ENCODE measurements around the gene NOS1. TPM values are rescaled to one million over a fixed set of nuclear protein-coding genes. Genes with fewer than 3 reads are reported as not detected.

Gene NOS1
- total and polyA plus RNA-seq, 11 donors: 0.01 to 0.40 (median 0.10) TPM; not detected in 1

DNA sequence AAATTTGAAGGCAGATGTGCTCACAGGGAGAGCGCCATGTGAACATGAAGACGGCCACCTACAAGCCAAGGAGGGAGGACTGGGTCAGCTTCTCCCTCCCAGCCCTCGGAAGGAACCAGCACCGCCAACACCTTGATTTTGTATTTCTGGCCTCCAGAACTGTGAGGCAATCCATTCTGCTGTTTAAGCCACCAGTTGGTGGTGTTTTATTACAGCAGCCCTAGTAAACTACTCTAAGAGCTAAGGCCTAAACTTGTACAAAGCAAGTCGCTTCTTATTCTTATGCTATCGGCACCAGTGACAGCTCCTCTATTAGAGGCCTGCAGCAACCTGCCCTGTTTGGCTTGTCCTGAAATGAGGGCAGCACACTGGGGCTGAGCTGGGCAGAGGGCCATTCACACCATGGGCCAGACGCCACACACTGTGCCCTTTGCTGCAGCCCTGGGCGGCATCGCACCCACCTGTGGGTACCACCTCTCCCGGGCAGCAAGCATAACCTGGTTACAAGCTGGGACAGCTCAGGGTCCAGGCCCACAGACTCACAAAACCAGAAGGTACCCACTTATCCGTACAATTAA is 62.7 kb downstream of the NOS1 start:
- no peak overlapping the region for H3K27ac ChIP-seq
- no peaks in the 10 kb centered on the region for H3K4me1 ChIP-seq
- 82 to 89% (median 85%) methylated on average over 10 to 11 of the region's 11 CpGs for WGBS, 4 donors
- peaks cover 0 to 3% (median 0%) of the 10 kb centered on the region in 12 donors for H3K9me3 ChIP-seq
- intact Hi-C loops (cut with DNase I): no loop called here
- ATAC-seq (no peak), DNase-seq (no peak)
- H3K36me3 ChIP-seq: no peaks in the 10 kb centered on the region
- H3K27me3 ChIP-seq: peaks cover 0 to 16% (median 0%) of the 10 kb centered on the region in 9 donors
- no peak overlapping the region for H3K4me3 ChIP-seq
- TF ChIP-seq POLR2A (IDR thresholded peaks at IDR 0.05): no peak
- TF ChIP-seq, protein P1, sequence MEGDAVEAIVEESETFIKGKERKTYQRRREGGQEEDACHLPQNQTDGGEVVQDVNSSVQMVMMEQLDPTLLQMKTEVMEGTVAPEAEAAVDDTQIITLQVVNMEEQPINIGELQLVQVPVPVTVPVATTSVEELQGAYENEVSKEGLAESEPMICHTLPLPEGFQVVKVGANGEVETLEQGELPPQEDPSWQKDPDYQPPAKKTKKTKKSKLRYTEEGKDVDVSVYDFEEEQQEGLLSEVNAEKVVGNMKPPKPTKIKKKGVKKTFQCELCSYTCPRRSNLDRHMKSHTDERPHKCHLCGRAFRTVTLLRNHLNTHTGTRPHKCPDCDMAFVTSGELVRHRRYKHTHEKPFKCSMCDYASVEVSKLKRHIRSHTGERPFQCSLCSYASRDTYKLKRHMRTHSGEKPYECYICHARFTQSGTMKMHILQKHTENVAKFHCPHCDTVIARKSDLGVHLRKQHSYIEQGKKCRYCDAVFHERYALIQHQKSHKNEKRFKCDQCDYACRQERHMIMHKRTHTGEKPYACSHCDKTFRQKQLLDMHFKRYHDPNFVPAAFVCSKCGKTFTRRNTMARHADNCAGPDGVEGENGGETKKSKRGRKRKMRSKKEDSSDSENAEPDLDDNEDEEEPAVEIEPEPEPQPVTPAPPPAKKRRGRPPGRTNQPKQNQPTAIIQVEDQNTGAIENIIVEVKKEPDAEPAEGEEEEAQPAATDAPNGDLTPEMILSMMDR (IDR thresholded peaks at IDR 0.05): no peak

DNA sequence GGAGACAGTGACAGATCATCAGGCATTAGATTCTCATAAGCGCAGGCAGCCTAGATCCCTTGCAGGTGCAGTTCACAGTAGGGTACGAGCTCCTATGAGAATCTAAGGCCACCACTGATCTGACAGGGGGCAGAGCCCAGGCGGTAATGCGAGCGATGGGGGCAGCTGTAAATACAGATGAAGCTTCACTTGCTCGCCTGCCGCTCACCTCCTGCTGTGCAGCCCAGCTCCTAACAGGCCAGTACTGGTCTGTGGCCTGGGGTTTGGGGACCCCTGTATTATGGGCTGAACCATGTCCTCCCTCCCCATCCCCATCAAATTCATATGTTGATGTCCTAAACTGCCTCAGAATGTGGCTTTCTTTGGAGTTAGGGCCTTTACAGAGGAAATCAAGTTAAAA is 63.2 kb downstream of the NOS1 start:
- 88 to 90% (median 89%) methylated on average over 5 to 7 of the region's 7 CpGs for WGBS, 4 donors
- H3K27ac ChIP-seq: no peak overlapping the region
- no peaks in the 10 kb centered on the region for H3K36me3 ChIP-seq
- peaks cover 0 to 3% (median 0%) of the 10 kb centered on the region in 12 donors for H3K9me3 ChIP-seq
- ATAC-seq (no peak), DNase-seq (no peak)
- H3K27me3 ChIP-seq: peaks cover 0 to 17% (median 0%) of the 10 kb centered on the region in 9 donors
- TF ChIP-seq, protein P1 (IDR thresholded peaks at IDR 0.05): no peak
- TF ChIP-seq POLR2A (IDR thresholded peaks at IDR 0.05): no peak
- no peaks in the 10 kb centered on the region for H3K4me1 ChIP-seq
- intact Hi-C loops (cut with DNase I): no loop called here
- H3K4me3 ChIP-seq: no peak overlapping the region

- no peaks in the 10 kb centered on the region for H3K4me1 ChIP-seq
- peaks cover 0 to 27% (median 4%) of the 10 kb centered on the region in 9 donors for H3K27me3 ChIP-seq
- intact Hi-C loops (cut with DNase I): no loop called here
- H3K9me3 ChIP-seq: peaks cover 0 to 5% (median 0%) of the 10 kb centered on the region in 12 donors
- no peak for ATAC-seq
- TF ChIP-seq, protein P1 (IDR thresholded peaks at IDR 0.05): no peak
- TF ChIP-seq POLR2A (IDR thresholded peaks at IDR 0.05): no peak
- 12 to 22% (median 20%) methylated on average over 14 of the region's 14 CpGs for WGBS, 4 donors
- H3K27ac ChIP-seq: no peak overlapping the region
- DNase-seq: no peak
- H3K36me3 ChIP-seq: no peaks in the 10 kb centered on the region
- no peak overlapping the region for H3K4me3 ChIP-seq
These were observed 67.2 kb downstream of the NOS1 start for GRCh38 chr12:117294189-117294603.

DNA sequence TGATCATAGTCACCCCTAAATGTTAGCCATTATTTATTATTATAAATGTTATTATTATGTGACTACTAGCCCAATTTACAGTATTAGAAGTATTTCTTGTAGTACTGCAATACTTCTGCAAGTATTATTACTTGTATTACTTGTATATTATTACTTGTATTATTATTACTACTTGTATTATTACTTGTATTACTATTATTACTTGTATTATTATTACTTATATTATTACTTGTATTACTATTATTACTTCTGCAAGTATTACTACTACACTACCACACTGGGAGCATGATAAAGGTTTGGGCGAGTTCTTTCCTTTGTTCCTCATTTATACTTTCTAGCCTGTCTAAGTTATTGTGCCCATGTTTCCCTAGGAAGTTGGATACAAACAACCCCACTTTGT is 67.9 kb downstream of the NOS1 start:
- H3K4me1 ChIP-seq: no peaks in the 10 kb centered on the region
- H3K9me3 ChIP-seq: peaks cover 0 to 8% (median 0%) of the 10 kb centered on the region in 12 donors
- H3K27ac ChIP-seq: no peak overlapping the region
- DNase-seq (no peak), ATAC-seq (no peak)
- intact Hi-C loops (cut with DNase I): no loop called here
- TF ChIP-seq, protein P1 (IDR thresholded peaks at IDR 0.05): no peak
- no peak for TF ChIP-seq POLR2A (IDR thresholded peaks at IDR 0.05)
- no peak overlapping the region for H3K4me3 ChIP-seq
- 63 to 67% (median 66%) methylated on average over 1 of the region's 1 CpG for WGBS, 4 donors
- no peaks in the 10 kb centered on the region for H3K36me3 ChIP-seq
- peaks cover 0 to 27% (median 4%) of the 10 kb centered on the region in 9 donors for H3K27me3 ChIP-seq
